K562 (cell line): ENCODE data around the gene PDPK1. TPM values are rescaled to one million over a fixed set of nuclear protein-coding genes. Genes with fewer than 3 reads are reported as not detected.

ENCODE experiments used
- ATAC-seq: fragments of 200-7000 bp; cut with Tn5 transposase; 3 replicates; pipeline ENCODE4 v1.9.1; 2020; ENCODE audit warnings: moderate library complexity
- BruUV-seq: library from RNA; stranded (reverse); fragments of 400-500 nt; replicated peaks from 2 replicates; lab custom pipeline; 2021; lab: Mats Ljungman, UMichigan
- CTCF ChIA-PET: fragments of 300-600 bp; formaldehyde crosslinking; extraction: SDS; loops from one replicate; lab custom pipeline; 2021; ENCODE audit warnings: low intra/inter-chr PET ratio; lab: Yijun Ruan, JAX
- POLR2A ChIA-PET: fragments of 300-600, 350-650 bp; sonication (Branson Sonifier 250); formaldehyde crosslinking; extraction: SDS; loops from one replicate; lab custom pipeline; 2021; ENCODE audit warnings: antibody characterized with exemption, inconsistent platforms; lab: Yijun Ruan, JAX
- DNase-seq, 4 experiments: peaks; one replicate each; pipeline versions ENCODE4 v3.0.0 to v3.0.0-alpha.2; 2011 to 2018; ENCODE audit warnings: low spot score in 3 of 4, mixed read lengths in 3 of 4; ENCODE audit errors: extremely low read depth in 1 of 4
- FAIRE-seq: peaks from 2 replicates; lab custom pipeline; 2011; peaks lifted over from hg19 to GRCh38; lab: Jason Lieb, UNC
- H2AFZ ChIP-seq: 2 replicates; pipeline ENCODE4 v1.6.0; 2011; ENCODE audit warnings: low read depth, low read length, control low read depth, inconsistent platforms
- H3K27ac ChIP-seq: fragments of 200-600 bp; 3 replicates; pipeline ENCODE4 v1.8.0; 2011; ENCODE audit warnings: low read depth, mild to moderate bottlenecking, control low read depth, inconsistent platforms, low read length, moderate library complexity, mixed read lengths; ENCODE audit errors: extremely low read depth
- H3K27me3 ChIP-seq, 2 experiments: fragments of 300-600 bp in 1 of 2; 2 replicates in 1 of 2; 3 replicates in 1 of 2; pipeline versions ENCODE4 v1.6.0 to v1.8.0; 2011; ENCODE audit warnings: inconsistent platforms in 2 of 2, low read length in 2 of 2, mild to moderate bottlenecking in 1 of 2, mixed read lengths in 1 of 2, moderate library complexity in 1 of 2; ENCODE audit not compliant: control insufficient read depth in 2 of 2, insufficient read depth in 2 of 2
- H3K36me3 ChIP-seq: fragments of 300-600 bp; 3 replicates; pipeline ENCODE4 v1.8.0; 2011; ENCODE audit warnings: mild to moderate bottlenecking, low read length, inconsistent platforms; ENCODE audit not compliant: control insufficient read depth, insufficient read depth
- H3K4me1 ChIP-seq, 2 experiments: fragments of 200-600 bp in 1 of 2; replicated peaks in 1 of 2; 2 replicates in 1 of 2; 3 replicates in 1 of 2; pipeline versions ENCODE4 v1.5.1 to v1.8.0; 2011; ENCODE audit warnings: inconsistent platforms in 2 of 2, low read length in 2 of 2, mild to moderate bottlenecking in 1 of 2, mixed read lengths in 1 of 2, moderate library complexity in 1 of 2; ENCODE audit not compliant: control insufficient read depth in 2 of 2, insufficient read depth in 2 of 2
- H3K4me2 ChIP-seq: 2 replicates; pipeline ENCODE4 v1.6.1; 2011; ENCODE audit warnings: low read length, control low read depth, inconsistent platforms, mixed read lengths; ENCODE audit not compliant: insufficient read depth
- H3K4me3 ChIP-seq: fragments of 200-600 bp; sonication (generic), shearing (Covaris generic); 2 replicates; pipeline ENCODE4 v1.5.1; 2016; ENCODE audit warnings: control low read depth, inconsistent platforms
- H3K79me2 ChIP-seq: fragments of 200-600 bp; 3 replicates; pipeline ENCODE4 v1.8.0; 2011; ENCODE audit warnings: low read length, inconsistent platforms; ENCODE audit not compliant: control insufficient read depth, insufficient read depth
- H3K9ac ChIP-seq, 2 experiments: 2 replicates each; pipeline versions ENCODE4 v1.6.0 to v1.6.1; 2011; ENCODE audit warnings: low read depth in 2 of 2, low read length in 2 of 2, control low read depth in 1 of 2, inconsistent platforms in 1 of 2, mild to moderate bottlenecking in 1 of 2, mixed read lengths in 1 of 2; ENCODE audit not compliant: insufficient read depth in 1 of 2
- H3K9me1 ChIP-seq: one replicate; pipeline ENCODE4 v1.6.0; 2011; ENCODE audit warnings: inconsistent platforms, mild to moderate bottlenecking, low read length, moderate library complexity; ENCODE audit not compliant: control insufficient read depth, insufficient read depth
- H3K9me3 ChIP-seq: replicated peaks from 2 replicates; pipeline ENCODE4 v1.5.1; 2011; ENCODE audit warnings: low read depth, low read length, inconsistent platforms; ENCODE audit not compliant: control insufficient read depth, insufficient read depth
- H4K20me1 ChIP-seq: replicated peaks from 2 replicates; pipeline ENCODE4 v1.6.1; 2011; ENCODE audit warnings: low read length, inconsistent platforms, mixed read lengths; ENCODE audit not compliant: control insufficient read depth, insufficient read depth
- SPI1 ChIP-seq: IDR thresholded peaks from 2 replicates; pipeline ENCODE4 v1.6.1; 2011; ENCODE audit warnings: low read depth, low read length, control low read depth, borderline replicate concordance
- ZNF316 ChIP-seq: fragments of 450-650 bp; IDR thresholded peaks from 2 replicates; pipeline ENCODE4 v1.6.1; 2016
- WGBS: fragments of 100-300 bp; shearing (Covaris generic); methylation state at CpG from one replicate; pipeline ENCODE4 v1.1.6; 2016; ENCODE audit warnings: low coverage, mixed read lengths; ENCODE audit not compliant: insufficient coverage; ENCODE audit errors: missing lambda C conversion rate; 5-methylcytosine and 5-hydroxymethylcytosine counted together
- in situ Hi-C: fragments of 300-500 bp; cut with MboI; formaldehyde crosslinking; loops from 4 replicates; pipeline ENCODE4 v1.15.0; 2018; ENCODE audit warnings: inconsistent platforms, mixed read lengths
- intact Hi-C: fragments of 100-400 bp; cut with micrococcal nuclease; formaldehyde crosslinking; loops from 2 replicates; pipeline ENCODE4 v1.14.2; 2022
- polyA plus RNA-seq, 8 experiments: library from polyadenylated mRNA; depleted of rRNA in 4 of 8; stranded (reverse) in 5 of 8; unstranded in 3 of 8; fragments of >200 nt; fragmentation: Nextera tagmentation in 2 of 8; fragmentation: Illumina TruSeq in 1 of 8; extraction: Ambion mirVana in 2 of 8; extraction: Trizol in 1 of 8; gene quantifications; 2 replicates each; pipeline versions ENCODE4 v1.2.1 to v1.2.3, GENCODE V29; 2011 to 2014; ENCODE audit warnings: inconsistent platforms in 1 of 8, missing spikeins in 1 of 8
- total RNA-seq, 7 experiments: library from RNA; depleted of rRNA in 6 of 7; stranded (reverse); fragments of >200 nt in 6 of 7; fragmentation: Illumina TruSeq in 2 of 7; extraction: Trizol in 2 of 7; gene quantifications; 2 replicates each; pipeline versions ENCODE4 v1.2.1 to v1.2.3, GENCODE V29; 2011 to 2021; ENCODE audit warnings: low replicate concordance in 1 of 7
- TF ChIP-seq, protein P1 (sequence below): fragments of 250-450 bp; sonication (Bioruptor Pico); IDR thresholded peaks from 2 replicates; pipeline ENCODE4 v1.8.0; 2022; ENCODE audit warnings: moderate library complexity, mild to moderate bottlenecking, inconsistent platforms

The PDPK1 gene
- total and polyA plus RNA-seq, 9 of the 15 experiments (the other 6 are each of a cell fraction or from before 2014, with no cell fraction given) = 4.0 to 37.2 (median 18.7) TPM

DNA sequence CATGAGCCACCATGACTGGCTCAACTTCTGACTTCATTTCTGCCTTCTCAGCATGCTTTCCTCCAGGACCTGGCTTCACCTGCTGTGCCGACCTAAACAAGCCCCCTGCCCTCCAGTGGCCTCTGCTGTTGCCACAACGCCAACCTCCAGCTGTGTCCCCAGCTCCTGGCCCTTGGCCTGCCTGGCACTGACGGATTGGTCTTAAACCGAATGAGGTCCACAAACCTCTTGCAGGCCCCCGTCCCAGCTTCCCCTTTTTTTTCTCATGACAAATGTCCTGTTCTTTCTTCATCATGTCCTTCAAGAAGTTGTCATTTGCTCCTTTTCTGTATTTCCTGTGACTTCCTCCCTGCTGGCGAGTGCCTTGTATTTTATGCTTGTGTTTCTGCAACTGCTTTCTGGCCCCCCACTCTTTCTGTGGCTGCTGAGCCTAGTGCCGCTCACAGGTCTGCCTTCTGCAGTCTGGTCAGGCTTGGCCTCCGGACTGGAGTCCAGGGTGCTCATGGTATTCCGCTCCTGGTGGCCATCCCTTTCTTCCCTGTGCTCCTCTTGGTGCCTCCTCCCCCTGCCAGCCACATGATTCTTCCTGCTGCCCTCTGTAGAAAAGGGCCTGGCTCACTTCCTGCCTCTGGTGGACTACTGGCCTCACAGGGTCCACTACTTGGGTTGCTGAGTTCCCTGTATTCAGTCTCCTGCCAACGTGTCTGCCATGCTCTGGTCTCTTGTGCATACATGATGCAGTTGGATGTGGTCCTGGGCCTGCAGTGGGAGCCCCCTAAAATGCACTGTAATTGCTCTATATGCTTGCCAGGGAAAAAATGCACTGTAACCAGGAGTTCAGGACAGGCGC, 21.2 kb upstream of the PDPK1 start:
- WGBS = 77% methylated on average over 11 of the region's 11 CpGs

More for the DNA sequence above, 21.2 kb upstream of the PDPK1 start:
- H3K9ac ChIP-seq = peak overlapping the region in 1 of 2 experiments; percentile 87; a peak in 3 of 4 replicates
- in situ Hi-C loops = no loop called here
- BruUV-seq = no TSS peak
- FAIRE-seq (no peak), ATAC-seq (no peak), DNase-seq (no peak)
- CTCF ChIA-PET = no interaction called here
- H3K4me1 ChIP-seq = peaks cover 54 to 91% of the 10 kb centered on the region in 2 experiments
- H3K9me3 ChIP-seq = no peaks in the 10 kb centered on the region
- POLR2A ChIA-PET = interaction anchor here (0.6 to 1.3 kb wide), 5 partner anchors 27 to 512 kb away, joined by 3 to 4 read pairs (median 3); partner anchors contain the start of gene TBC1D24
- no peak overlapping the region for H3K27ac ChIP-seq
- H3K4me3 ChIP-seq = no peak overlapping the region
- no peak overlapping the region for H2AFZ ChIP-seq
- TF ChIP-seq, protein P1, sequence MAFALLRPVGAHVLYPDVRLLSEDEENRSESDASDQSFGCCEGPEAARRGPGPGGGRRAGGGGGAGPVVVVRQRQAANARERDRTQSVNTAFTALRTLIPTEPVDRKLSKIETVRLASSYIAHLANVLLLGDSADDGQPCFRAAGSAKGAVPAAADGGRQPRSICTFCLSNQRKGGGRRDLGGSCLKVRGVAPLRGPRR (CRISPR knock-in tag) = no peak
- TF ChIP-seq ZNF316 (0 out of 2 replicates have a peak, but pooled peaks have one; percentile 5), SPI1 (peak; percentile 47; the same call in 1 of the 2 replicates)
- peaks cover 8% of the 10 kb centered on the region for H3K9me1 ChIP-seq
- peaks cover 78% of the 10 kb centered on the region for H3K79me2 ChIP-seq
- intact Hi-C loops = no loop called here
- H3K27me3 ChIP-seq = no peaks in the 10 kb centered on the region
- peaks cover 46% of the 10 kb centered on the region for H3K36me3 ChIP-seq
- H4K20me1 ChIP-seq = peaks cover 46% of the 10 kb centered on the region
- H3K4me2 ChIP-seq = no peak overlapping the region
